Neuron (in vitro differentiated cells): ENCODE results near the gene ZFAND3.

Experiments
- H2AFZ ChIP-seq: one replicate; pipeline ENCODE4 v1.6.1; 2013; ENCODE audit warnings: low read depth, mild to moderate bottlenecking, inconsistent platforms, low read length, moderate library complexity
- H3K27me3 ChIP-seq: one replicate; pipeline ENCODE4 v1.6.1; 2013; ENCODE audit warnings: low read length; ENCODE audit not compliant: insufficient read depth
- H3K36me3 ChIP-seq: one replicate; pipeline ENCODE4 v1.6.1; 2013; ENCODE audit warnings: low read length; ENCODE audit not compliant: insufficient read depth
- H3K4me1 ChIP-seq: one replicate; pipeline ENCODE4 v1.6.1; 2013; ENCODE audit warnings: low read length; ENCODE audit not compliant: insufficient read depth
- H3K4me3 ChIP-seq: 2 replicates; pipeline ENCODE4 v1.5.1; 2013; ENCODE audit warnings: mild to moderate bottlenecking, low read length, moderate library complexity
- H3K9me3 ChIP-seq: one replicate; pipeline ENCODE4 v1.6.1; 2013; ENCODE audit warnings: low read length

The ZFAND3 gene

GRCh38 chr6:37824170-37824569 is 4.6 kb downstream of the ZFAND3 start:
- Histone ChIP-seq H3K27me3 (no peaks in the 10 kb centered on the region), H3K36me3 (peaks cover 3% of the 10 kb centered on the region), H3K4me1 (peaks cover 22% of the 10 kb centered on the region), H3K9me3 (no peaks in the 10 kb centered on the region), H3K4me3 (no peak overlapping the region), H2AFZ (no peak overlapping the region)

- H2AFZ ChIP-seq = no peak overlapping the region
- H3K4me3 ChIP-seq = no peak overlapping the region
- peaks cover 3% of the 10 kb centered on the region for H3K36me3 ChIP-seq
- H3K27me3 ChIP-seq = no peaks in the 10 kb centered on the region
- peaks cover 16% of the 10 kb centered on the region for H3K4me1 ChIP-seq
- H3K9me3 ChIP-seq = no peaks in the 10 kb centered on the region
Measured at GRCh38 chr6:37826188-37826587, 6.7 kb downstream of the ZFAND3 start.

- Histone ChIP-seq H3K4me3 (no peak overlapping the region), H3K4me1 (peaks cover 8% of the 10 kb centered on the region), H3K27me3 (no peaks in the 10 kb centered on the region), H3K9me3 (no peaks in the 10 kb centered on the region), H2AFZ (no peak overlapping the region), H3K36me3 (peaks cover 3% of the 10 kb centered on the region)
Measured at GRCh38 chr6:37826993-37827392, 7.5 kb downstream of the ZFAND3 start.

GRCh38 chr6:37827603-37828265 is 8.2 kb downstream of the ZFAND3 start:
- Histone ChIP-seq H2AFZ (no peak overlapping the region), H3K4me1 (peaks cover 5% of the 10 kb centered on the region), H3K4me3 (no peak overlapping the region), H3K9me3 (no peaks in the 10 kb centered on the region), H3K36me3 (peaks cover 6% of the 10 kb centered on the region), H3K27me3 (no peaks in the 10 kb centered on the region)

GRCh38 chr6:37830225-37830624 is 10.7 kb downstream of the ZFAND3 start:
- Histone ChIP-seq H3K4me1 (no peaks in the 10 kb centered on the region), H3K27me3 (no peaks in the 10 kb centered on the region), H3K9me3 (peaks cover 7% of the 10 kb centered on the region), H2AFZ (no peak overlapping the region), H3K36me3 (peaks cover 8% of the 10 kb centered on the region), H3K4me3 (no peak overlapping the region)

GRCh38 chr6:37831457-37831856 is 11.9 kb downstream of the ZFAND3 start:
- peaks cover 8% of the 10 kb centered on the region for H3K36me3 ChIP-seq

GRCh38 chr6:37835923-37836322 is 16.4 kb downstream of the ZFAND3 start:
- H2AFZ ChIP-seq = no peak overlapping the region
- H3K27me3 ChIP-seq = no peaks in the 10 kb centered on the region
- H3K36me3 ChIP-seq = peaks cover 8% of the 10 kb centered on the region
- no peak overlapping the region for H3K4me3 ChIP-seq
- H3K9me3 ChIP-seq = peaks cover 9% of the 10 kb centered on the region
- H3K4me1 ChIP-seq = no peaks in the 10 kb centered on the region

More at GRCh38 chr6:37831457-37831856, 11.9 kb downstream of the ZFAND3 start:
- H2AFZ ChIP-seq = no peak overlapping the region
- H3K27me3 ChIP-seq = no peaks in the 10 kb centered on the region
- no peaks in the 10 kb centered on the region for H3K4me1 ChIP-seq
- H3K9me3 ChIP-seq = peaks cover 9% of the 10 kb centered on the region
- H3K4me3 ChIP-seq = no peak overlapping the region

- H3K27me3 ChIP-seq = no peaks in the 10 kb centered on the region
- no peak overlapping the region for H2AFZ ChIP-seq
- no peak overlapping the region for H3K4me3 ChIP-seq
- H3K9me3 ChIP-seq = peaks cover 9% of the 10 kb centered on the region
- peaks cover 4% of the 10 kb centered on the region for H3K36me3 ChIP-seq
- H3K4me1 ChIP-seq = no peaks in the 10 kb centered on the region
Measured at GRCh38 chr6:37838219-37838921, 18.8 kb downstream of the ZFAND3 start.

- Histone ChIP-seq H3K27me3 (no peaks in the 10 kb centered on the region), H2AFZ (no peak overlapping the region), H3K9me3 (peaks cover 3% of the 10 kb centered on the region), H3K36me3 (peaks cover 4% of the 10 kb centered on the region), H3K4me1 (no peaks in the 10 kb centered on the region), H3K4me3 (no peak overlapping the region)
Measured at GRCh38 chr6:37840143-37840939, 20.8 kb downstream of the ZFAND3 start.

- H3K27me3 ChIP-seq = no peaks in the 10 kb centered on the region
- H3K4me1 ChIP-seq = no peaks in the 10 kb centered on the region
- H3K36me3 ChIP-seq = peaks cover 4% of the 10 kb centered on the region
Measured at GRCh38 chr6:37840940-37841300, 21.4 kb downstream of the ZFAND3 start.

GRCh38 chr6:37845026-37845911 is 25.7 kb downstream of the ZFAND3 start:
- Histone ChIP-seq H3K27me3 (no peaks in the 10 kb centered on the region), H3K4me1 (peaks cover 6% of the 10 kb centered on the region), H3K36me3 (no peaks in the 10 kb centered on the region), H3K4me3 (no peak overlapping the region), H2AFZ (no peak overlapping the region), H3K9me3 (peaks cover 2% of the 10 kb centered on the region)

More at GRCh38 chr6:37840940-37841300, 21.4 kb downstream of the ZFAND3 start:
- H3K9me3 ChIP-seq = peaks cover 2% of the 10 kb centered on the region
- no peak overlapping the region for H2AFZ ChIP-seq
- no peak overlapping the region for H3K4me3 ChIP-seq

GRCh38 chr6:37845930-37846329 is 26.4 kb downstream of the ZFAND3 start:
- H3K27me3 ChIP-seq = no peaks in the 10 kb centered on the region
- peaks cover 2% of the 10 kb centered on the region for H3K9me3 ChIP-seq
- H3K4me3 ChIP-seq = no peak overlapping the region
- H3K4me1 ChIP-seq = peaks cover 6% of the 10 kb centered on the region
- H3K36me3 ChIP-seq = no peaks in the 10 kb centered on the region
- no peak overlapping the region for H2AFZ ChIP-seq
